HG02938 (cell line): ENCODE data around the gene HOXB5.

ENCODE experiments used
- ATAC-seq: cut with Tn5 transposase; IDR thresholded peaks from one replicate; pipeline ENCODE4 v1.9.1; 2021; ENCODE audit warnings: mild to moderate bottlenecking, moderate library complexity; ENCODE audit not compliant: unreplicated experiment

The HOXB5 gene

DNA sequence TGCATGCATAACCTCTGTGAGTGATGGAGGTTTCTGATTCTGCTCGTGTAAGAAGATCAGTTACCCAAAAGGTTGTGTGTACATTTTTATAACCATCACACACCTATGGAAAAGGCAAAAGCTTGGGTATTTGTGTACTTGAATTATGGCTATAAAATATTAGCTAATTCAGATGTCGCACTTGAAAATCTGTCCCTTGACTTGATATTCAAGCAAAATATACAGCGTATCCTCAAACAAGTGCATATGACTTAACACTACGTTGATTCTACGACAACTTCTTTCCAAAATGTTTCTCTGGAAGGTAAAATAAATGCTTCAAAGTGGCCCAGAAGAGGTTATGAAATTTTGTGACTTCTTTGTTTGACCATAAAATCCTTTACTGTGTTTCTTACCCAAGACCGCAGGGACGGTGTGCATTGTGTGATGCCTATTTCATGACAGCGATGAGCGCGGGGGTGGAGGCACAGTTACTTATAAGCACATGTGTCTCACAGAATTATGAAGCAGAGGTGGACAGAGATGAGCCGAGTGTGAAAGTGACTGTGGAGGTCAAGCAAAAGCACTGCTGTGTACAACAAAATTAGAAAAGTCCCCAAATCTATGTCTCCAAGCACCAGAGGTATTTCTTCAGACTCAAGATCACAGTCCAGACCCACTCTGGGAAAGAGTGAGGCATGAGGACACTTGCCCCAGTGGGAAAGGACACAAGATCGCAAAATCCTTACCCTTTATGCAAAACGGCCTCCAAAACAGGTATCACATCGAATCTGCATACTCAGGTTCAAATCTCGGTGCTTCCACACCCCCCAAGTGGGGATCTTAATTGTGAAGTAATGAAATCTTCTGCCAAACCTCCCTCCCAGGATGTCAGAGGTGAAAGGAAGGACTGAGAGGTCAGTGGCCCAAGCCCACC, 36.7 kb upstream of the HOXB5 start:
- no peak for ATAC-seq

DNA sequence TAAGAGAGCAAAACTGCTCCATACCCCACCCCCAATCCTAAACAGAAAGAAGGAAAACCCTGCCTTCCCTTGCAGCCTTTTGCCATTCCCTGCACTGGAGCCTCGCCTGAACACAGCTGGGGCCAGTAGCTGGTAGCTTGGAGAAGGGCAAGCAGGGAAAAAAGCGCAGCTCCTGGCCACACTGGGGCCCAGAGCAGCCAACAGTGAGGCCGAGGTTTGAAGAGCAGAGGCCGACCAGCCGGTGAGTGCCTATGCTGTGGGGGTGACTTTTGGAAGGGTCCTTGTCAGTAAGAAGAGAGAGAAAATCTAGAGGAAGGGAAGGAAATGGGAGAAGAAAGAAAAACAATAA, 35.8 kb upstream of the HOXB5 start:
- ATAC-seq: no peak

DNA sequence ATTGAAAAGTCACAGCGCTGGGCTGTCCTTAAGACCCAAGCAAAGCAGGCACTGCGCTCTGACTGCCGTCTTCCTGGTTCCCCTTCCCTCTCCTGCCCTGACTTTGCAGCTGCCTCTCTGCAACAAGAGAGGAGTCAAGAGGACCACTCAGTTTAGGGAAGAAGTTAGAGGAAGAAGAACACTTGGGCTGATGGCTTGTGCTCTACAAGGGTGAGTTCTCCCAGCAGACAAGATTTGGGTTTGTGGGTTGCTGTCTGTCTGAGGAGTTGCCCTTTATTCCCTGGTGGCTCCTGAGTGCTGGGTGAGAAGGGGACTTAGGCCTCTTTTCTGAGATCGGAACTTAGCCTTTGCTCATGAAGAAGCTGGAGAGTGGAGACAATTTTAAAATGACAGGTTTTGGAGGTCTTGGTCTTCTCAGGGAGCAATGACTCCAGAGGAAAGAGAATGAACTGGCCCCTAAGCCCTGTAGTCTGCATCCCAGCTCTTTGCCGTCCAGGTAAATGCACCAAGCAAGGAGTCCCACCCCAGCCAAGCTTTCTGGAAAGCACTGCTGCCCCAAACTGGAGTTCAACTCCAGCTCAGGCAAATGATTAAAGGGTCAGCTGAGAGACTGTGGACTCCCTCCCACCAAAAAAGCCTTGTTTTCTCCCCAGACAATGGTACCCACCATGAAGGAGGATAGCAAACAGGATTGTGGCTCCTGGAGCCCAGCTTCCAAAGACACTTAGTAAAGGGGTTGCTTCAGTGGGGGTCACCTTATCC, 35.3 kb upstream of the HOXB5 start:
- ATAC-seq: no peak

DNA sequence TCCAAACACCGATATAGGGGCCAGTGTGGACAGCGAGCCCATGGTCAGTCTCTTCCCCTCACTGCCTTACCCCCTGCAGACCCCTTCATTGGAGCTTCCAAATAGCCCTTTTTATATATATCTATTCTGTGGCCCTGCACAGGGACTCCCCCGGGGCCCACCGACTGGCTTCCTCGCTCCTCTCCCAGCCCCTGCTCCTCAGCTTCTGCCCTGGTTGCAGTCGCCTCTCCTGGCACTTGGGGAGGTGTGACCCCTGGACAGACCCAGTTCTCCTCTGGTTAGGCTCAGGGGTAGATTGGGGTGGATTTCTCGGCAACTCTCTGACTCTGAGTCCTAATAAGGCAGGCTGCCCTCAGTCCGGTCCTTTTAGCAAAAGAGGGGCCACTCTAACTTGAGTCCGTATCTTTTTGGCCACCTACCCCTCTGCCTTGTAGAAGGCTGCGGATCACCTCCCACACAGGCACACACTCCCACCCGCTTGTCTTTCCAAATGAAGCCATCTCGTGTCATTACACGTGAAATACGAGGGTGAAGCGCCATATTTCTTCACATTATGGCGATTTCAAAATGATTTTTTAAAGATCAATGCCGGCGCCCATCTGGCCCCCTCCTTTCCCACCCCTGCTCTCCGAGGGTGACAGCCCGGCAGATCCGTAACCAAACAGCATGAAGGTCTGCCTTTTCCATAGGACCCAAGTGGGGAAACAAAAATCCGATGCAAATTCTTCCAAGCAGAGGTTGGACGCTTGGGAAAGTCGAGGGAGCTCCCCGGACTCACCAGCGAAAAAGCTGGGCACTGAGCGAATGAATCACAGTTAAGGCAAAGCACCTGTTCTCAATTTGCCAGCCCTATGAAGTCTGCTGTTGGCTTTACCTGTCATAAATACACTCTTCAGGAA, 34.3 kb upstream of the HOXB5 start:
- ATAC-seq: no peak

DNA sequence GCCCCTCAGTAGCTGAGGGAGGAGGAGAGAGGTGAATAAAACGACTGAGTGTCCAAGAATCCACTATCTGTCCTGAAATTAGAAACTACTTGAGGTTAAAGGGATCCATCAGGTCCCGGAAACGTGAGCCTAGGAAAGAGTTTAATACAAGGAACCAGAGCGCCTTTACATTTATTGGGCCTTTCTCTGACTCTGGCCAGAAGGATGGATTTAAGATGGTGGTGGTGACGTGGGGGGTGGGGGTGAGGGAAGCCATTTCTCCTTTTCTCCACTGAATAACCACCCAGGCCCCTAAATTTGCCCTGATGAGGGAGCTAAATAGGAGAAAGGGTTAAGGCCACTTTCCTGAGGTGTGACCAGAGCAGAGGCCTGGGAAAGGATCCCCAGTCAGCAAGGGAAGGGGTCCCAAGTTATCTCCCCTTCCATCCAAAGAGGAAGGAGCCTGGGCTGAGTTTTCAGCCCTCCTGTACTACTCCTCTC, 33.6 kb upstream of the HOXB5 start:
- no peak for ATAC-seq

DNA sequence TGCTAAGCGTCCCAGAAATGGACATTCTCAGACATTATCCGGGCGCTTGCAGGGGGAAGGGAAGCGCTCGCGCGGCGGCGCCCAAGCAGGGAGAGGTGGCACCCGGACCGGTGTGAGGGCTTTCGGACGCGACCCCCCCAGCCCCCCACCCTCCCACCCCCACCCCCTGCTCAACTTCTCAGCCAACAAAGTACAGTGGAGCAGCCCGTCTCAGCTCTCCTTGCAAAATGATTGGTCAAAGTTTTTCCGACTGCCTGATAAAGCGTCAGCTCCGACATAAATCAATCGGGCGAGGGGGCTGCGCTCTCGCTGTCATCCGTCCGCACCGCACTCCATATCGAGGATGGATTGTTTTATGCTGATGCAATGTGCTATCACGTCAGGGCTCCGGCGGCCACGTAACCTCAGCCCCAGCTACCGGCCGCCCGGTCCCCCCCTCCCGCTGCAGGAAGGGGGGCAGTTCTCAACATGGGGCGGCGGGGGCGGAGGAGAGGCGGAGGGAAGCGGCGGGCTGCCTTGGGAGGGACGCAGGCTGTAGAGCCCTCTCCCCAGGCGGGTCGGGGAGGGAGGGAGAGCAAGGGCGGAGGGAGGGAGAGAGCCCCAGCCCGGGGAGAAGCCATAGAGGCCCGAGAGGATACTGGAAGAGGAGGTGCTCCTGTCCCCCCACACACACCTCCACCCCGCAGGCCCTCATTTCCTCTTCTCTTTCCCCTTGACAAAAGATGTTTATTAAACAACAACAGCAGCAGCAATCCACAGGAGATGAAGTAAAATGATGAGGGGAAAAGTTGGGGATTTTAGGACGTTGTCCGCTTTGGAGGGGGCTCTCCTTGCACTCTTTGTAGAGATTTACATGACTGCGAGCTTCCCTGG, 32.9 kb upstream of the HOXB5 start, which contains the start of gene HOXB9:
HOXB9 (minus strand) TSS at position 114 of the 873 bp plus-strand sequence; CDS start at position 25, 89 bp downstream.
- no peak for ATAC-seq

DNA sequence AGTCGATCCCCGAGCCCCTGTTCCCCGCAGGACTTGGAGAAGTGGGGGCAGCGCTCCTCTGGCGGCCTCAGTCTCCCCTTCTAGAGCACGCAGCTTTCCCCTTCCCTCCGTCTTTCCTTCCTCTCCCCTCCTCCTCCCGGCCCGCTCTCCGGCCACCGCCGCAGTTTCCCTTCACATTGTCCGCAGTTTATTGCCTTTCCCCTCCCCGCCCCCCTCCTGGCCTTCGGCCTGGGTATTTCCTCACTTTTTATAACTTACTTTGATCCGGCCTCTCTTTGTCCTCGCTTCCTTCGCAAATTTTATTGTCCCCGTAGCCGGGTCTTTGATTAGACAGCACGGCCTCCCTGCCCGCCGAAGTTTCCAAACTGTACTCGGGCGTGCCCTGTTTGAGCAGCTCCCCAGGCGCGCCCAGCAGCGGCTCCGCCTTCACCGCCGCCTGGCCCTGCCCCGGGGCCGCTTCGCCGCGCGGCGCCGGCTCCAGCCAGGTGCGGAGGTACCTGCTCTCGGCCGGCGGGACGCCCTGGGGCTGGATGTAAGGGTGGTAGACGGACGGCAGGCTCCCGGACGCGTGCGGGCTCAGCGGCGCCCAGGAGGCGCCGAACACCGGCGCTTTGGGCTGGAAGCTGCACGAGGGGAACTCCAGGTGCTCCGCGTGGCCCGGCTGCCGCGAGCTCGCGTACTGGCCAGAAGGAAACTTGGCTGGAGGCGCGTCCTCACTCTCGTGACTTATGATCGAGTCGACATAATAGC, 32.1 kb upstream of the HOXB5 start:
- no peak for ATAC-seq

DNA sequence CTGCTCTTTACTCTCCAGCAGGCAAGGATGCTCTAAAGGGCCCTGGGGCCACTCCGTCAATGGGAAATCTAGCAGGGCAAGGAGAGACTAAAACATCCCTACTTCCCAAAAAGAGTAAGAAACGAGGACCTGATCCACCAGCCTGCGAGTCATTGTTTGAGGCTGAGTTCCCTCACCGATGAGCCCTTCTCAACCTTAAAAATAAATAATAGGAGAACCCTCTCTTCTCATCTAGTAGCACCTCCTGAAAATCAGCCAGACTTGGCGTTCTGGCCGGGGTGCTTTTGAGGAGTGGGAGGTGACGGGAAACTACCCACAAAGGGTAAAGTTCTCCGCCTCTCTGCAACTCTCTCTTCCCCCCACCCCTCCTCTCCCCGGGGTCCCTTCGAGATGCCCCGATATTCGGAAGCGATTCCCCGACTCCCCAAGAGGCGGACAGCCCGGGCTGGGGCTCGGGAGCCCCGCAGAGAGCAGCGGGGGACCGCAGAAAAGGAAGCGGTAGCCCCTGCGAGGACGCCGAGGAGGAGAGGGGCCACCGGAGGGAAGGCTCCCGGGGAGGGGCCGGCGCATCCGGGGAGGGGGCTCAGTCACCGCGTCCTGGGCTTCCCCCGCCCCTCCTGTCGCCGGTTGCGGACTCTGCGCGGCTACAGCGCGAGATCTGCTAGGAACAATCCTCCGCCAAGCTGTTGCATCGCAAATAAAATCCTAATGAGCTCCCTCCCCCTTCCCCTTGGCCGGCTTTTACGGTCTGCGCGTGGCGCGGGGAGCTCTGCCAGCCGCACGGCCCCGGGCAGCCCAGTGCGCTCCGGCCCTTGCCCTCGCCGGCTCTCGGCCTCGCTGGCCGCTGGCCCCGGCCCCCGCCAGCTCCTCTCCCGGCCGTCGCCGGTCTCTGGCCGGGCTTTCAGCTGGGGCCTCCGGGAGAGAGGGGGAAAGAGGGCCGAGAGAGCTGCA, 31.2 kb upstream of the HOXB5 start:
- ATAC-seq: no peak

DNA sequence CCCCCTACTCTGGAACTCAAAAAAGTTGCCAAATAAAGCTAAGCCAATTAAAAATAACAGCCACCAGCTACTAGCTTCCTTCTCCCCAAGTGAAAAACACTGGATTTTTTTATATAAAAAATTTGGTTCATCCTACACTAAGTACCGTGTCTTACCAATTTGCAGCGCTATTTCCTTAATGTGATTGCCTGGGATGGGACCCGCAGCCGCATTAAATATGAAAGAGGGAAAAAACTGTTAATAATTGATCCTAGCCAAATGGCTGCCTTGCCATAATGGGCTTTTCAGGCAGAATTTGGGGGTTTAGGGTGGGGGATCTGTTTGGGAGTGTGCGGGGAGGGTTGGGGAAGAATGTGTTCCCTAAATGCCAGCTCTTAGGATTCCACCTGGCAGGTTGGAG, 30.5 kb upstream of the HOXB5 start:
- ATAC-seq: no peak

DNA sequence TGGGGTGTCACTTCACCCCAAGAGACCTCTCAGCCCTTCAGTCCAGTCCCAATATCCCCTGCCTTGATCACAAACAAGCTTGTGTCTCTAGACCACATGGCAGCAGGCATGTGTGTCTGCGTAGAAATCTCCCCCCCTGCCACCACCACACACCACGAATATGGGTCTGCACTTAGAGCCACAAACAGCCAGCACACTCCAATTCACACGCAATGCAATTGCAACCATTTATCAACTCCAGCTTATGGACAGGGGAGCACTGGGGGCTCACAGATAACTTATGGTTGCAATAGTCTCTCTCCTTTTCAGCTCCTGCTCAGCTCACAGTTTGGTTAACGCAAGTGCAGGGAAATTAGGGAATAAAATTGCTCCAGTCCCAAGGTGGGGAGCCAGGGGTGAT, 30.0 kb upstream of the HOXB5 start:
- ATAC-seq: no peak

DNA sequence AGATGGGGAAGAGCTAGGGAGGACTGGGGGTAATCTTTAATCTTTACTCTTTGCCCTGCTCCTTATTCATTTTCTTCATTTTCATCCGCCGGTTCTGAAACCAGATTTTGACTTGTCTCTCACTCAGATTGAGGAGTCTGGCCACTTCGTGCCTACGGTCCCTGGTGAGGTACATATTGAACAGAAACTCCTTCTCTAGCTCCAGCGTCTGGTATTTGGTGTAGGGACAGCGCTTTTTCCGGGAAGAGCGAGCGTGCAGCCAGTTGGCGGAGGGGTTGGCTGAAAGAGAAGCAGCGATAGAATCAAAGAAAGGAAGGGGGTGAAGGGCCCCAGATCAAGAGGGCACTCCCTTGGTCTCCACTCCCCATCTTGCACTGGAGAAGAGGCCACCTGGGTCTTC, 29.3 kb upstream of the HOXB5 start:
- no peak for ATAC-seq

DNA sequence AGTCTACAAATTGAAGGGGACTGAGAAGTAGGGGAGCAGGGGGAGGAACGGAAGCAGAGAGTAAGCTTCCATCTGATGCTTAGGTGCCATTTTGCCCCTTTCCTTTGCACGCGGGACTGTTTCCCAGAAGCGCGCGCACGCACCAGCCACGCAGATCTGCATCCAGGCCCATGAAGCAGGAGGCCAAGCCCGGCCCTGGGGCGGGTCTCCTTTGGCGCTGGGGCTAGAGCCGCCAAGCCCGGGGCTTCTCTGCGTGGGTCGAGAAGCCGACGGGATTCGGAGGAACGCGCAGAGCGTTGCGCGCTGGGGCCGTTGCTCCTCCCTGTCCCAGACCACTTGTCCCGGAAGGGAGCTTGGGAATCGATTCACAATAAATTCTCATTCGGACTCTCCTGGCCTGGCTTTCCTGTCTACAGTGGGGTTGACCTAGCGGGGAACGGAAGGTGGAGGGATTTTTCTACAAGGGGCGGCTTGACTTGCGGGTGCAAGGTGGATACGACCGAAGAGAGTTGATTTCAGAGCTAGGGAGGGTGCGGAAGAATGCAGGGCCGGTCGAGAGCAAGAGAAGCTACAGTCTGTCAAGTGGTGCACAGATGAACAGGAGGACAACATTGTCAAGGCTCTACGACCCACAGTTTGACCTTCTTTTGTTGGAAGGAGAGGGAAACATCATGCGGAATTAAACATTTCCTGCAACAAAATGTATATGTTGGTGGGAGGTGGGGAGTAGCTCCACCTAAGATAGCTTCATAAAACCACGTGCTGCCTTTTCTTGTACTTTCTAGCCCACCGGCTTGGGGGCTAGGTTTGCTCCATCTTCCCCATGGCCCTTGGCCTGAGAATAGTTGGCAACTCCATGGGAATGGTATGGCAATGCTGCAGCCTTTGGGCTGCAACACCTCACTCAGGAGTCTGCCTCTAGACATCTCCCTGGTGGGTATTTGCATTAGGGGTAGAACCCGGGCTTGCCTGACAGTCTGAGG, 28.1 kb upstream of the HOXB5 start:
- no peak for ATAC-seq

DNA sequence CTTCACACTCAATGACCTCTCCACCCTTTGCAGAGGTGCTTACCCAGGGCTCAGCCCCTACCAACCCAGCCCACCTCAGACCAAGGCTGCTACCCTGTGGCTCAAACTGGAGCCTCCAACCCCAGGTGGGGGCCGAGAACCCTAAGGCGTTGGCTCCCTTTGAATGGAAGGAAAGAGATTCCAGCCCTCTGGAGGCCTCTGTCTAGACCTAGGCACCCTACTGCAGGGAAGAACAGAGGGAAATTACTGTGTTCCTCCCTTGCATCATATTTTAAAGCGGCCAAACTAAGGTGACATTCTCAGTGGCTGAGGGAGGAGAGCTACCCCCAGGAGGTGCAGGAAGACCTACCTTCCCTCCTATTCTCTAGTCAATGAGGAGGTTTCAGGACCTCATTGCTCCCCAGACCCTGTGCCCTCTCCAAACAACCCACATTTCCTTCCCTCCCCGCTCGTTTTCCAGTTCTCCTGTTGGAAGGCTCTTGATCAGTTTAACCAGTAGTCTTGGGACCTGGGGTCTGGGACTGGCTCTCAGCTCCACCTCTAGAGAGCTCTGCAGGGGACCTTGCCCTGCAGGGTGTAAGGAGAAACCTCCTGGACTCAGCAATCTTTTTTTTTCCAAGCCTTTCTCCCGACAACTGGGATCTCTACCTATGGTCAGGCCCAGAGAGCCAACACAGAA, 27.0 kb upstream of the HOXB5 start:
- no peak for ATAC-seq

DNA sequence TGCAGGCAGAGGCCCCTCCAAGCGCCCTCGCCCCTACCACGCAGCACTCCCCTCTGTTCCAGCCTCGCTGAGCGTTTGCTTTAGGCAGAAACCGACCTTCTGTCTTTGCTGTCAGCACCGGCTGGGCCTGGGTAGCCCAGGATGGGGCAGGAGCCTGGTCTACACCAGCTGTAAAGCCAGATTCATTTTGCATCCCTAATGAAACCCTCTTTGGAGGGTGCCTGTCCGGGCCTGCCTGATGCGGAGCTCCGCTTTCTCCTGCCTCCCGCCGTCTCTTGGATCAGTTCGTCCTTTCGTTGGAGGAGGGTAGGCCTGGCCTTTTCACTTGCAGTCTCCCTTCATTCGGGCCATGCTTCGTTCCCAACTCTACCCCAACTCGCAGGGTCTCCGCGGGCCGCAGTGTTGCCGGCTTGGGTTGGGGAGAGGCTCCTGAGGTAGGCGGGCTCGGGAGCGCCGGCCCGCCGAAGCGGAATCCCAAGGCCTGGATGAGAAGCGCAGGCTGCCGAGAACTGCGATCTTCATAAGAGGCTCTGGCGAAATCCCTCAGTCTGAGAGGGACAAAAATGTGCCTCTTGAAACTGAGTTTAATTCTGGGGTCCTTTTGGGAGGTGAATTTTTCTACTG, 26.4 kb upstream of the HOXB5 start:
- no peak for ATAC-seq

DNA sequence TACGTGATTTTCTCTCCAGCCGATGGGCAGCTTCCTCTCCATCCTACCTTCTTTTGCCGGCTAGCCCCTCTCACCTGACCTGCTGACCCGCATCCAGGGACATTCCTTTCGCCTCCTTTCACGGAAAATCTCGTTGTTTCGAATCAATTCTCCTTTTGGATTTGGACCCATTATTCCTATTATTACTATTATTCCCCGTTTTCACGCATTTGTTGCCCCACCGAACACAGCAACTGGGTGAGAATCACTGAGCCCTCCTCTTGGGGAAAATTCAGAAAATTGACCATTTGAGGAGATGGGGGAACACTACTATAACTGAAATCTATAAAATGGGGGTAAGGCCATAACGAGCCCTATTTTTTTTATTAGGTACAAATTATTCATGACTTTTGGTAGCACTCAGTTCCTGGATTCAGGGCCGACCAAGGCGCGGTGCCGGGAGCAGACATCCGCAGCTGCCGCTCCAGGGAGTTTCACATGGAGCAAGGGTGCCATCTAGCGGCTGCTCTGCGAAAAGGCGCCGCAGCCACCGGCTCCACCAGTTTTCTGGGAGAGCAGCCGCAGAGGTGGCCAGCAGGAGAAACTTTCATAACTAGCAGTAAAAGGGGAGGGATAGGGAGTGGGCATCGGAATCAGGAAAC, 24.8 kb upstream of the HOXB5 start:
- no peak for ATAC-seq
